Tibial nerve (tissue), 3 donors: ENCODE results near the gene GLRX2.

Experiments
- CTCF ChIP-seq, 5 experiments: fragments of 200-600 bp in 3 of 5; fragments of 450-650 bp in 2 of 5; sonication (generic) in 3 of 5; IDR thresholded peaks; one replicate each; pipeline ENCODE4 v1.5.1; 2016 to 2019; ENCODE audit warnings: antibody characterized with exemption in 5 of 5, mild to moderate bottlenecking in 3 of 5, moderate library complexity in 2 of 5
- POLR2A ChIP-seq, 2 donors: fragments of 450-650 bp; IDR thresholded peaks; one replicate each; pipeline ENCODE4 v1.6.1; 2017; ENCODE audit warnings: antibody characterized with exemption in 2 of 2, mild to moderate bottlenecking in 2 of 2, moderate library complexity in 2 of 2

- TF ChIP-seq CTCF (IDR thresholded peaks at IDR 0.05) = no peak
- no peak for TF ChIP-seq POLR2A (IDR thresholded peaks at IDR 0.05)
Observed at GRCh38 chr1:193094112-193094511, 11.1 kb downstream of the GLRX2 start.
